Measurements from ENCODE around the gene B4GAT1.

DNA sequence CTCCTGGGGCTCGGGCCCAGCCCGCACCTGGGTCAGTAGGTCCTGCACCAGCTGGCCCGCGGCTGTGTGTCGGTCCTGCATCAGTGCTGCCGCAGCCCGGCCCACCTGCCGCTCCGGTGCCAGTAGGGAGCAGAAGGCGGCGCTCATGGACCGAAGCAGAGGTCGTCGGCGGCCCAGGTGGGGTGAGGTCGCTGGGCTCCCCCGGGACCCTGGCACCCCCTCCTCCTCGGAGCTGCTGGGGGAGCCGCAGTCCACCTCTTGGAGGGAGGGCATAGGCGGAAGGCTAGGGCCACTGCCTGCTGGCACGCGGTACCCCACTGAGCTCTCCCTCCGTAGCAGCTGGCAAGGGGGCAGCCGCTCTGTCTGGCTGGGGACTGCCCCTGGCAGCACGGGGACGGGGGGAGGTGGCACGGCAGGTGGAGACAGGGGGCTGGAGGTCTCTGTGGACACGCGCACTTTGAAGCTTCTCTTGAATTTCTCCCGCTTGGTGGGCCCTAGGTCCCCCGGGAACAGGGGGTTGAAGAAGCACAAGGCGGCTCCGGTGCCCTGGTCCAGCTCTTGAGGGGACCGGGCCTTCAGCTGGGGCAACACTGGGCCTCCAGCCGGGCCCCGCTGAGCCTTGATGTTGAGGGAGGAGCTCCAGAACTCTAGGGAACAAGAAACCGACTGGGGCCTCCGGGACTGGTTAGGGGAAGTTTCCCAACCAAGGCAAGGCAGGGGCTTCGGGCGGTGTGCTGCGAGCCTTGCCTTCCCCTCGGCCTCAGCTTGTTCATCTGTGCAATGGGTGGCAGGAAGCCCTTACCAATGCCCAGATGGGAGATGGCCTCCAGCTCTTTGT, 12.6 kb downstream of the B4GAT1 start:
- no peak for TF ChIP-seq YY1 (IDR thresholded peaks at IDR 0.05; ENCODE audit: insufficient read depth, insufficient read length)
- TF ChIP-seq ZNF274 (IDR thresholded peaks at IDR 0.05; ENCODE audit: low read depth, low read length) = no peak

Measured in NT2/D1 (cell line).